SK-N-SH treated with all-trans-retinoic acid at 6 μM for 48 hours (cell line): ENCODE measurements around the gene MYO3B.
"Not testable (repeated sequence)": the region's sequence is repeated elsewhere in the genome, so short reads cannot be mapped to it uniquely, and the experiment has no call there.

Experiments used
- ATAC-seq: fragments of 200-7000 bp; cut with Tn5 transposase; 3 replicates; pipeline ENCODE4 v1.9.1; 2020; ENCODE audit warnings: mild to moderate bottlenecking, moderate library complexity
- ARNTL ChIP-seq: fragments of 450-650 bp; formaldehyde crosslinking; IDR thresholded peaks from 2 replicates; pipeline ENCODE4 v1.5.0; 2020; ENCODE audit warnings: low read depth, mild to moderate bottlenecking, moderate library complexity, borderline replicate concordance
- BACH2 ChIP-seq: fragments of 250-450 bp; sonication (Bioruptor Pico); IDR thresholded peaks from 2 replicates; pipeline ENCODE4 v1.9.0; 2021; ENCODE audit warnings: mild to moderate bottlenecking, borderline replicate concordance
- CSDC2 ChIP-seq: fragments of 250-450 bp; sonication (Bioruptor Pico); IDR thresholded peaks from 2 replicates; pipeline ENCODE4 v1.5.0; 2020; ENCODE audit warnings: mild to moderate bottlenecking, moderate library complexity
- ESRRG ChIP-seq: fragments of 250-450 bp; sonication (Bioruptor Pico); IDR thresholded peaks from 2 replicates; pipeline ENCODE4 v1.6.1; 2021; ENCODE audit warnings: mild to moderate bottlenecking
- GLIS3 ChIP-seq: fragments of 250-450 bp; sonication (Bioruptor Pico); IDR thresholded peaks from 2 replicates; pipeline ENCODE4 v1.5.0; 2020; ENCODE audit warnings: mild to moderate bottlenecking, moderate library complexity
- ISL1 ChIP-seq: fragments of 250-450 bp; sonication (Bioruptor Pico); IDR thresholded peaks from 2 replicates; pipeline ENCODE4 v2.1.2; 2022; ENCODE audit warnings: mild to moderate bottlenecking, moderate library complexity
- OSR1 ChIP-seq: fragments of 250-450 bp; sonication (Bioruptor Pico); IDR thresholded peaks from 2 replicates; pipeline ENCODE4 v1.8.0; 2022; ENCODE audit warnings: moderate library complexity, mild to moderate bottlenecking, inconsistent platforms
- PATZ1 ChIP-seq: fragments of 250-450 bp; sonication (Bioruptor Pico); IDR thresholded peaks from 2 replicates; pipeline ENCODE4 v1.8.0; 2020; ENCODE audit warnings: mild to moderate bottlenecking, moderate library complexity, borderline replicate concordance
- PPARA ChIP-seq: fragments of 250-450 bp; sonication (Bioruptor Pico); IDR thresholded peaks from 2 replicates; pipeline ENCODE4 v1.5.0; 2020; ENCODE audit warnings: mild to moderate bottlenecking, borderline replicate concordance
- RARB ChIP-seq: fragments of 250-450 bp; sonication (Bioruptor Pico); IDR thresholded peaks from 2 replicates; pipeline ENCODE4 v1.8.0; 2021; ENCODE audit warnings: mild to moderate bottlenecking, moderate library complexity
- SNAI2 ChIP-seq: fragments of 250-450 bp; sonication (Bioruptor Pico); IDR thresholded peaks from 2 replicates; pipeline ENCODE4 v1.5.0; 2020; ENCODE audit warnings: mild to moderate bottlenecking, moderate library complexity
- TCF4 ChIP-seq: fragments of 250-450 bp; sonication (Bioruptor Pico); IDR thresholded peaks from 2 replicates; pipeline ENCODE4 v1.8.0; 2021; ENCODE audit warnings: mild to moderate bottlenecking, moderate library complexity, borderline replicate concordance
- TOX ChIP-seq: fragments of 250-450 bp; sonication (Bioruptor Pico); IDR thresholded peaks from 2 replicates; pipeline ENCODE4 v1.8.0; 2021; ENCODE audit warnings: mild to moderate bottlenecking, moderate library complexity, borderline replicate concordance
- ZC3H10 ChIP-seq: fragments of 250-450 bp; sonication (Bioruptor Pico); IDR thresholded peaks from 2 replicates; pipeline ENCODE4 v1.5.1; 2021; ENCODE audit warnings: mild to moderate bottlenecking, moderate library complexity
- ZFP3 ChIP-seq: fragments of 250-450 bp; sonication (Bioruptor Pico); IDR thresholded peaks from 2 replicates; pipeline ENCODE4 v1.5.0; 2020; ENCODE audit warnings: mild to moderate bottlenecking, moderate library complexity
- ZFP30 ChIP-seq: fragments of 450-650 bp; formaldehyde crosslinking; IDR thresholded peaks from 2 replicates; pipeline ENCODE4 v1.5.0; 2022; ENCODE audit warnings: mild to moderate bottlenecking, moderate library complexity
- ZNF565 ChIP-seq: fragments of 450-650 bp; formaldehyde crosslinking; conservative IDR thresholded peaks from 2 replicates; pipeline ENCODE4 v1.5.0; 2020; ENCODE audit warnings: low read depth, mild to moderate bottlenecking, moderate library complexity
- ZNF70 ChIP-seq: fragments of 450-650 bp; formaldehyde crosslinking; IDR thresholded peaks from 2 replicates; pipeline ENCODE4 v1.5.0; 2020; ENCODE audit warnings: mild to moderate bottlenecking, moderate library complexity
- ZNF8 ChIP-seq: fragments of 450-650 bp; formaldehyde crosslinking; IDR thresholded peaks from 2 replicates; pipeline ENCODE4 v1.5.0; 2020; ENCODE audit warnings: mild to moderate bottlenecking, moderate library complexity
- TF ChIP-seq, protein P1 (sequence below): fragments of 250-450 bp; sonication (Bioruptor Pico); IDR thresholded peaks from 2 replicates; pipeline ENCODE4 v1.5.1; 2020; ENCODE audit warnings: low read depth, mild to moderate bottlenecking, moderate library complexity
- TF ChIP-seq, protein P2 (sequence below): fragments of 250-450 bp; sonication (Bioruptor Pico); IDR thresholded peaks from 2 replicates; pipeline ENCODE4 v1.8.0; 2021; ENCODE audit warnings: low read depth, mild to moderate bottlenecking, moderate library complexity, borderline replicate concordance
- TF ChIP-seq, protein P3 (sequence below): fragments of 250-450 bp; sonication (Bioruptor Pico); IDR thresholded peaks from 2 replicates; pipeline ENCODE4 v1.5.0; 2020; ENCODE audit warnings: mild to moderate bottlenecking, moderate library complexity

Gene MYO3B

GRCh38 chr2:170432823-170433222 is 254.9 kb downstream of the MYO3B start:
- no peak for TF ChIP-seq RARB (CRISPR knock-in tag)
- TF ChIP-seq ZFP30 (CRISPR knock-in tag) = no peak
- TF ChIP-seq TCF4 (CRISPR knock-in tag) = no peak
- TF ChIP-seq ISL1 (CRISPR knock-in tag) = no peak
- no peak for TF ChIP-seq OSR1 (CRISPR knock-in tag)
- TF ChIP-seq ZFP3 = no peak
- no peak for ATAC-seq

GRCh38 chr2:170433448-170433847 is 255.5 kb downstream of the MYO3B start:
- TF ChIP-seq ARNTL (CRISPR knock-in tag) (no peak), TOX (CRISPR knock-in tag) (no peak), CSDC2 (CRISPR knock-in tag) (no peak), PATZ1 (CRISPR knock-in tag) (no peak), SNAI2 (CRISPR knock-in tag) (no peak), ZNF8 (CRISPR knock-in tag) (no peak), ZNF70 (no peak), RARB (CRISPR knock-in tag) (no peak), PPARA (no peak), BACH2 (CRISPR knock-in tag) (no peak)
- TF ChIP-seq, protein P1, sequence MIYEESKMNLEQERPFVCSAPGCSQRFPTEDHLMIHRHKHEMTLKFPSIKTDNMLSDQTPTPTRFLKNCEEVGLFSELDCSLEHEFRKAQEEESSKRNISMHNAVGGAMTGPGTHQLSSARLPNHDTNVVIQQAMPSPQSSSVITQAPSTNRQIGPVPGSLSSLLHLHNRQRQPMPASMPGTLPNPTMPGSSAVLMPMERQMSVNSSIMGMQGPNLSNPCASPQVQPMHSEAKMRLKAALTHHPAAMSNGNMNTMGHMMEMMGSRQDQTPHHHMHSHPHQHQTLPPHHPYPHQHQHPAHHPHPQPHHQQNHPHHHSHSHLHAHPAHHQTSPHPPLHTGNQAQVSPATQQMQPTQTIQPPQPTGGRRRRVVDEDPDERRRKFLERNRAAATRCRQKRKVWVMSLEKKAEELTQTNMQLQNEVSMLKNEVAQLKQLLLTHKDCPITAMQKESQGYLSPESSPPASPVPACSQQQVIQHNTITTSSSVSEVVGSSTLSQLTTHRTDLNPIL = no peak
- TF ChIP-seq, protein P2, sequence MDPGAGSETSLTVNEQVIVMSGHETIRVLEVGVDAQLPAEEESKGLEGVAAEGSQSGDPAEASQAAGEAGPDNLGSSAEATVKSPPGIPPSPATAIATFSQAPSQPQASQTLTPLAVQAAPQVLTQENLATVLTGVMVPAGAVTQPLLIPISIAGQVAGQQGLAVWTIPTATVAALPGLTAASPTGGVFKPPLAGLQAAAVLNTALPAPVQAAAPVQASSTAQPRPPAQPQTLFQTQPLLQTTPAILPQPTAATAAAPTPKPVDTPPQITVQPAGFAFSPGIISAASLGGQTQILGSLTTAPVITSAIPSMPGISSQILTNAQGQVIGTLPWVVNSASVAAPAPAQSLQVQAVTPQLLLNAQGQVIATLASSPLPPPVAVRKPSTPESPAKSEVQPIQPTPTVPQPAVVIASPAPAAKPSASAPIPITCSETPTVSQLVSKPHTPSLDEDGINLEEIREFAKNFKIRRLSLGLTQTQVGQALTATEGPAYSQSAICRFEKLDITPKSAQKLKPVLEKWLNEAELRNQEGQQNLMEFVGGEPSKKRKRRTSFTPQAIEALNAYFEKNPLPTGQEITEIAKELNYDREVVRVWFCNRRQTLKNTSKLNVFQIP = no peak
- TF ChIP-seq, protein P3, sequence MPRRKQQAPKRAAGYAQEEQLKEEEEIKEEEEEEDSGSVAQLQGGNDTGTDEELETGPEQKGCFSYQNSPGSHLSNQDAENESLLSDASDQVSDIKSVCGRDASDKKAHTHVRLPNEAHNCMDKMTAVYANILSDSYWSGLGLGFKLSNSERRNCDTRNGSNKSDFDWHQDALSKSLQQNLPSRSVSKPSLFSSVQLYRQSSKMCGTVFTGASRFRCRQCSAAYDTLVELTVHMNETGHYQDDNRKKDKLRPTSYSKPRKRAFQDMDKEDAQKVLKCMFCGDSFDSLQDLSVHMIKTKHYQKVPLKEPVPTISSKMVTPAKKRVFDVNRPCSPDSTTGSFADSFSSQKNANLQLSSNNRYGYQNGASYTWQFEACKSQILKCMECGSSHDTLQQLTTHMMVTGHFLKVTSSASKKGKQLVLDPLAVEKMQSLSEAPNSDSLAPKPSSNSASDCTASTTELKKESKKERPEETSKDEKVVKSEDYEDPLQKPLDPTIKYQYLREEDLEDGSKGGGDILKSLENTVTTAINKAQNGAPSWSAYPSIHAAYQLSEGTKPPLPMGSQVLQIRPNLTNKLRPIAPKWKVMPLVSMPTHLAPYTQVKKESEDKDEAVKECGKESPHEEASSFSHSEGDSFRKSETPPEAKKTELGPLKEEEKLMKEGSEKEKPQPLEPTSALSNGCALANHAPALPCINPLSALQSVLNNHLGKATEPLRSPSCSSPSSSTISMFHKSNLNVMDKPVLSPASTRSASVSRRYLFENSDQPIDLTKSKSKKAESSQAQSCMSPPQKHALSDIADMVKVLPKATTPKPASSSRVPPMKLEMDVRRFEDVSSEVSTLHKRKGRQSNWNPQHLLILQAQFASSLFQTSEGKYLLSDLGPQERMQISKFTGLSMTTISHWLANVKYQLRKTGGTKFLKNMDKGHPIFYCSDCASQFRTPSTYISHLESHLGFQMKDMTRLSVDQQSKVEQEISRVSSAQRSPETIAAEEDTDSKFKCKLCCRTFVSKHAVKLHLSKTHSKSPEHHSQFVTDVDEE (CRISPR knock-in tag) = no peak
- ATAC-seq = no peak

- ATAC-seq = not testable (repeated sequence)
Observed at GRCh38 chr2:170434396-170434795, 256.4 kb downstream of the MYO3B start.

- ATAC-seq = no peak
- TF ChIP-seq GLIS3 (CRISPR knock-in tag) = no peak
- TF ChIP-seq ZNF565 = no peak
- TF ChIP-seq TOX (CRISPR knock-in tag) = no peak
- TF ChIP-seq ZFP3 = no peak
- TF ChIP-seq TCF4 (CRISPR knock-in tag) = no peak
- TF ChIP-seq, protein P2 = no peak
- no peak for TF ChIP-seq PATZ1 (CRISPR knock-in tag)
- TF ChIP-seq ZNF70 = no peak
- no peak for TF ChIP-seq ZNF8 (CRISPR knock-in tag)
- TF ChIP-seq, protein P1 = no peak
- no peak for TF ChIP-seq ZC3H10 (CRISPR knock-in tag)
- TF ChIP-seq ESRRG (CRISPR knock-in tag) = no peak
- no peak for TF ChIP-seq RARB (CRISPR knock-in tag)
- TF ChIP-seq BACH2 (CRISPR knock-in tag) = no peak
- no peak for TF ChIP-seq ZFP30 (CRISPR knock-in tag)
Observed at GRCh38 chr2:170434900-170435621, 257.1 kb downstream of the MYO3B start.
